ENCODE data around the gene SLC1A1.

- TF ChIP-seq CTCF (IDR thresholded peaks at IDR 0.05; ENCODE audit: low read depth, low read length, missing input control) (no peak), TAF1 (conservative IDR thresholded peaks at IDR 0.05) (no peak), FOXA2 (IDR thresholded peaks at IDR 0.05) (peak; percentile 24), EGR1 (IDR thresholded peaks at IDR 0.05; ENCODE audit: low read depth in 2 of 2) (no peak), REST (IDR thresholded peaks at IDR 0.05) (no peak), YY1 (IDR thresholded peaks at IDR 0.05) (peak; percentile 43), JUND (IDR thresholded peaks at IDR 0.05) (peak in 1 of 2 donors; percentile 20), ZBTB33 (IDR thresholded peaks at IDR 0.05) (no peak), MAX (IDR thresholded peaks at IDR 0.05) (peak; percentile 71), SP1 (IDR thresholded peaks at IDR 0.05) (peak; percentile 90), GABPA (IDR thresholded peaks at IDR 0.05 in 1 of 2, conservative IDR thresholded peaks at IDR 0.05 in 1 of 2) (no peak), RAD21 (IDR thresholded peaks at IDR 0.05) (peak; percentile 13 to 49), HNF4A (conservative IDR thresholded peaks at IDR 0.05) (peak; percentile 72 to 89), ATF3 (IDR thresholded peaks at IDR 0.05) (peak; percentile 28)
These were observed 60.7 kb downstream of the SLC1A1 start for GRCh38 chr9:4550777-4551484.
